RKO (cell line): ENCODE results near the gene GTF2IRD1.
"Not testable (repeated sequence)": the region's sequence is repeated elsewhere in the genome, so short reads cannot be mapped to it uniquely, and the experiment has no call there.

ENCODE experiments used
- DNase-seq: peaks from one replicate; pipeline ENCODE4 v3.0.0-alpha.2; 2016; ENCODE audit warnings: low spot score

Gene GTF2IRD1

GRCh38 chr7:74515276-74515675, 61.6 kb downstream of the GTF2IRD1 start:
- no peak for DNase-seq

- DNase-seq: no peak
Measured at GRCh38 chr7:74516214-74516613, 62.5 kb downstream of the GTF2IRD1 start.

GRCh38 chr7:74518041-74518440, 64.3 kb downstream of the GTF2IRD1 start:
- no peak for DNase-seq

GRCh38 chr7:74518654-74519053, 64.9 kb downstream of the GTF2IRD1 start:
- DNase-seq: no peak

- no peak for DNase-seq
Measured at GRCh38 chr7:74519395-74519794, 65.7 kb downstream of the GTF2IRD1 start.

GRCh38 chr7:74521855-74522254, 68.1 kb downstream of the GTF2IRD1 start:
- no peak for DNase-seq

- DNase-seq: no peak
Measured at GRCh38 chr7:74522281-74522905, 68.7 kb downstream of the GTF2IRD1 start.

GRCh38 chr7:74523015-74523414, 69.3 kb downstream of the GTF2IRD1 start:
- no peak for DNase-seq

GRCh38 chr7:74525140-74525539, 71.4 kb downstream of the GTF2IRD1 start:
- DNase-seq: no peak

GRCh38 chr7:74525881-74526280, 72.2 kb downstream of the GTF2IRD1 start:
- DNase-seq: no peak

GRCh38 chr7:74526780-74527179, 73.1 kb downstream of the GTF2IRD1 start:
- no peak for DNase-seq

GRCh38 chr7:74527842-74528241, 74.1 kb downstream of the GTF2IRD1 start:
- no peak for DNase-seq

GRCh38 chr7:74528773-74529172, 75.1 kb downstream of the GTF2IRD1 start:
- DNase-seq: not testable (repeated sequence)

GRCh38 chr7:74535951-74536356, 82.2 kb downstream of the GTF2IRD1 start:
- DNase-seq: no peak

- DNase-seq: not testable (repeated sequence)
Measured at GRCh38 chr7:74541937-74542336, 88.2 kb downstream of the GTF2IRD1 start.

GRCh38 chr7:74542558-74543117, 88.9 kb downstream of the GTF2IRD1 start:
- no peak for DNase-seq

- DNase-seq: peak; percentile 64
Measured at GRCh38 chr7:74544706-74545469, 91.2 kb downstream of the GTF2IRD1 start.

GRCh38 chr7:74545921-74546320, 92.2 kb downstream of the GTF2IRD1 start:
- no peak for DNase-seq

- DNase-seq: not testable (repeated sequence)
Measured at GRCh38 chr7:74553596-74554012, 99.9 kb downstream of the GTF2IRD1 start.

GRCh38 chr7:74554178-74554577, 100.5 kb downstream of the GTF2IRD1 start:
- peak; percentile 38 for DNase-seq

- no peak for DNase-seq
Measured at GRCh38 chr7:74560086-74560719, 106.5 kb downstream of the GTF2IRD1 start.

GRCh38 chr7:74561898-74562613, 108.3 kb downstream of the GTF2IRD1 start:
- DNase-seq: no peak
